Measurements from ENCODE around the gene DDOST.
"Not testable (repeated sequence)": the region's sequence is repeated elsewhere in the genome, so short reads cannot be mapped to it uniquely, and the experiment has no call there.

Gene DDOST

DNA sequence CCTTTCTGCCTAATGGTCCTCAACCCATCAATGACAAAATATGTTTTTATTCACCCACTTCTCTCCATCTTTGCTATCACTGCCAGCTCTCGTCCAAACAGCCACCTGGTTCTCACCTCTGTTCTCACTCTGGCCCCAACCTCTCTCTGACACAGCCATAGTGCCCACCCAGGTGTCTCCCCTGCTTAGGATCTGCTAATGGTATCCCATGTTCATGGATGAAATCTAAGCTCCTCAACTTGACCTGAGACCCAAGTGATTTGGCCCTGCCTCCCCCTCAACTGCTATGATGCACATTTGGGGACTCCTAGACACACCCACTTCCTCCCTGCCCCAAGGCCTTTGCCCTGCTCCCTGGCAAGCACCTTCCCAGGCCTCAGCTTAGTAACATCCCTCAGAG, 30.7 kb upstream of the DDOST start:
- no peak for DNase-seq (ENCODE audit: low spot score)

DNA sequence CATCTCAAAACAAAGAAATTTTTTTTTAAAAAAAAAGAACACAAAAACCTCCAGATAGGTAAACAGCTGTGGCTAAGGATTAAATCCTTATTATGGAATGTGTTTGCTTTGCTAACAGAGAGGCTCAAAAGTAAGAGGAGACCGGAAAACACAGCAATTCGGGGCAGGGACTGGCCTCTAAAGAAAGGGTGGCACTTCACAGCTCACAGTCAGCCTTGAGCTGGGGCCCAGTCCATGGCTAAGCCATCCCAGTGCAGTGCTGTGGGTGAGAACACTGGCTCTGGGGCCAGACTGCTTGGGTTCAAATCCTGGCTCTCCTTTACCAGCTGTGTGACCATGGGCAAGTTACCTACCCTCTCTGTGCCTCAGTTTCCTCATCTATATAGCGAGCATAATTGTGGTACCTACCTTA, 28.5 kb upstream of the DDOST start:
- DNase-seq (ENCODE audit: low spot score): no peak

DNA sequence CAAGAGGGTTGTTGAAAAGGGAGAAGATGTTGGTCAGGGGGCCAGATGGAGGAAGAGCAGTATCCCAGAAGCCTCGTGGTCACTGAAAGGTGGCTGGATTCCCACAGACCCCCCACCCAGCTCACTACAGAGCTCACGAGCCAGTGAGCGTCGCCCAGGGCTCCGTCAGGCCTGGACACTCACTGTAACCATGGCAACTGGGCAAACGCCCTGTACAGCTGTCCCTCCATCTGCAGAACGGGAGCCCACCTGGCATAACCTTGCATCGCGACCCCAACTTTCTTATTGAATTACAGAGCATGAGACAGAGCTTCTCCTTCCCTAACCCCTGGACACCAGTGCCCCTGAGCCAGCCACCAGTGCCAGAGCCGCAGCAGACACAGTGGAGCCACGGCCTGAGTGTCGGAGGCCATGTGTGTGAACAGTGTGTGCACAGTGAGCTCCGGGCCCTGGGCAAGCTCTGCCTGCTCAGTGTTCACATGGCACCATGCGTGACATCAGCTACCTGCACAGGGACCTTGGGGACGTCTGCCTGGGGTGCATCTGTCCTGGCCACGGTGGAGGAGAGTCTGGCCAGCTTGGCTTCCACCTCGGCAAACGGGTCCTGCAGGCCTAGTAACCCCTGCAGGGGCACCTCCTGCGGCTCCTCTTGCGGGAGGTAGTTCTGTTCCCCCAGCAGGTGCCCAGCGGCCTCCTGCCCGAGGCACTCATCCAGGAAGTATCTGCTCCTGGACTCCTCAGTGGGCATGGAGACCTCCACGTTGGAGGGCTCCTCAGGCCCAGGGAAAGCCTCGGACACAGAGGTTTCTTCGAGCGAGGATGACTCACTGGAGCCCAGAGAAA, 25.9 kb upstream of the DDOST start:
- DNase-seq (ENCODE audit: low spot score): no peak

DNA sequence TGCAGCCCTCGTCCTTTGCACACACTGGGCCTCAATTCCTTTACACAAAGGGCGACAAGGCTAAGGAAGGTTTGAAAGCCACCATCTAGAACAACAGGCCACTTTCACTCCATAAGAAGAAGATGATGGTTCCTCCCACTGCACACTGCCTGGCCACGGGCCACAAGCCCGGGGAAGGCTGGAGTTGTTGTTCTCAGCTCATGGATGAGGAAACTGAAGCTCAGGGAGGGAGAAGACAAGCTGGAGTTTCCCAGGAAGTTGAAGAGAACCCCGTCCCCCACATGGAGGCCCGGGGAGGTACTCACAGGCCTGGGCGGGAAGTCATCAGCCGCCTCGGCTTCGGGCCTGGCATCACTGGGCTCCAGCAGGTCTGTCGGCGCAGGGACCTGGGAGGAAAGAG, 24.6 kb upstream of the DDOST start:
- peak; percentile 11 for DNase-seq (ENCODE audit: low spot score)

DNA sequence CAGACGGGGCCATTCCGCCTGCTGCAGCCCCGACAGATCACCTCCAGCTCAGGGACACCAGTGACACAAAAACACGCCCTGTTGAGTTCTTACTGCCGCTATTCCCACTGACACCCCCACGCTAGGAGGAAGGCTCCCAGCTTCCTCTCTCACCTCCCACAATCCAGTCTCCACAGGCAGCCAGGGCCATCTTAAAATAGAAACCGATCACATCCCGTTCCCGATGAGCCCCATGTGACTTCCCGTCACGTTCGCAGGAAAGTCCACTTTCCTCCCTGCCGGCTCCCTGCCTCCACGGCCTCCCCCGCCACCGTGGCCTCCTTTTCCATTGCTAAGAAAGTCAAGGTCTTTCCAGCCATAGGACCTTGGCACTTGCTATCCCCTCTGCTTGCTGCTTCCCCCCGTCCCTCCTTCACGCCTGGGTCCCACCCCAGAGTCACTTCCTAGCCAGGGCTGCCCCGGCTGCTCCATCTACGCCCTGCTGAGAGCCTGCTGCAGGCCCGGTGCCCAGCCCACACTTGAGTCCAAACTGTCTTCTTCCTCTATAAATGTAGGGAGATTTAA, 24.0 kb upstream of the DDOST start:
- DNase-seq (ENCODE audit: low spot score): peak; percentile 8

DNA sequence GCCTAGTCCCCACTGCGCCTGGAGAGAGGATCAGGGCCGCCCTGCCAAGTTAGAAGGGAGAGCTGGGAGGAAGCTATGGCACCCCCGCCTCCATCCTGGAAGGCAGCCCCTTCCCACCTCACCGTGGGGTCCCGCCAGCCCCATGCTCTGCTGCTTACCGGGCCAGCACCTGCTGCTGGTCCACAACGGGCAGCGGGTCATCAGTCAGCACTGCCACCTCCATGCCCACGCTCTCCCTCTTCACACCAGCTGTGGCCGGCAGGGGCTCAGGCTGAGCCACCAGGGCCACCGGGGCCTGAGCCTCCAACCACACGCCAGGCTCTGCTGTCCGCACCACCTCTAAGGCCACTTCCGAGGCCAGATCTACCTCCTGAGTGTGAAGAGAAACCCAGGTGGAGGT, 23.5 kb upstream of the DDOST start:
- DNase-seq (ENCODE audit: low spot score): no peak

DNA sequence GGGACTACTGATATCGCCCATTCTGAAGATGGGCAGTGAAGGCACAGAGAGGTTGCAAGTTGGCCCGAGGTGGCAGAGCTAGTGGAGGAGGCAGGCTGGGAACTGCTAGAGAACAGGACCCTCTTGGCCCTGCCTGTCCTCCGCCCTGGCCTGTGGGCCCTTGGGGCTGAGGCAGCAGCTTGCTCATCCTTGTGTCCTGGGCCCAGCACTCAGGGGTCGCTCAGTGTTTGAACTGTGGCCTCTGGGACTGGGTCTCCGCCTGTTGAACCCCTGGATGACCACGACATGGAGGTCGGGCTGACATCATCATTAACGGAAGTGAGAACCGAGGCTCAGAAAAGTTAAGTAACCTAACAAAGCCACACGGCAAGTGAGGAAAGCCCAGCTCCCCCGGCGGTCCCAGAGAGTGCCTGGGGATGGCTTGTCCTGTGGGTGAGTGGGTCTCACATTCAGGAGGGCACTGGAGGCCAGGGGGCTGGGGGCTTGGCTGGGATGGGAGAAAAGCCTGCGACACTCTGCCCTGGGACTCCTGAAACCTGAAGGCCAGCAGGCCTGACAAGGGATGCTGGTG, 23.0 kb upstream of the DDOST start:
- no peak for DNase-seq (ENCODE audit: low spot score)

DNA sequence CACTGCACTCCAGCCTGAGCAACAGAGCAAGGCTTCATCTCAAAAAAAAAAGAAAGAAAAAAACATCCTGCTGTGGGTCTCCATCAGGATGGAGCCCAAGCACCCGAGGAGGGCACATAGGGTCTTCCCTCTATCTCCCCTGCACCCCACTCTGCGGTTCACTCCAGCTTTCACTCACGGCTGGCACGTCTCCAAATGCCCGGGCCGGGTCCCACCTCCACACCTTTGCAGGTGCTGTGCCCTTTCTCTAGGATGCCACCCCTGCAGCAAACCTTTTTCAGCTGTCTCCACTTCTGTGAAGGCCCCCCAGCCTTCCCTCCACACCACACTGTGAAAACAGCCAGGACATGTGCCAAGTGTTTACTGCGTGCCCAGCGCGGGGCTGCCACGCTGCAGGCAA, 22.4 kb upstream of the DDOST start:
- no peak for DNase-seq (ENCODE audit: low spot score)

DNA sequence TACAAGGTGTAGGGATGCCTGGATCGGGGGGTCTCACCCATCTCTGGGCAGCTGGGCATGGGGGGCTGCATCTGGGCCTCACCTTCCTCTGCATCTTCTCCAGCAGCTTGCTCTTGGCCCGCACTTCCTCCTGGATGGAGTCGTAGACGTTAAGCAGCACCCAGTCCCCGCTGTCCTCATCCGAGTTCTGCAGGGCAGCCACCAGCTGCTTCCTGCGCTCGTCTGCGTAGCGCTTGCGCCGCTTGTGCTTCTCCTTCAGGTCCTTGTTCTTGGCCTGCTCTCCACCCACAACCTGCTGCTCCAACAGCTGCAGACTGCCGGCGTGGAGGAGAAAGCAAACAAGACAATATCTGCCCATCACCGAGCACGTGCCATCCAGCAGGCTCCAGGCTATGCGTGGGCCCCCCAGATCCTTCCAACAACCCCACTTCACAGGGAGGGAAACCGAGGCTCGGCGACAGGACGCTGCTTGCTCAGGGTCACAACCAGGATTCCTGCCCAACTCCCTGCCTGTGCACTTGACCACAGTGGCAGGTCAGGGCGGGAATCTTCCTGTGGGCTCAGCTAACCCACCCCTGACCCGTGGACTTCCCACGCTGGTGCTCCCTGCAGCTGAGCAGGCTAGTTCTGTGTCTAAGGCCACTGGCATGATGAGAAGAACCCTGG, 21.5 kb upstream of the DDOST start:
- DNase-seq (ENCODE audit: low spot score): no peak

DNA sequence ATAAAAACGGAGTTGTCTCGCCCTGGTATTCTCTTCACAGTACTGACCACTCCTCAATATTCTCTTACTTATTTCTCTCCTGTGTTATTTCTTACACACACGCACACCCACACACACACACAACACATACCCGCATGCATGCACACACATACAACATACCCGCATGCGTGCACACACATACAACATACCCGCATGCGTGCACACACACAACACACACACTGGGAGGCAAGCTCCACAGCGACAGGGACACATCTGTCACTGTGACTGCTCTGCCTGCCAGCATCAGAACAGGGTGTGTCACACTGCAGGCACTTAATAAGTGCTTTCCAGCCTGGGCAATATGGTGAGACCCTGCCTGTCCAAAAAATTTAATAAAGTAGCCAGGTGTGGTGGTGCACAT, 20.8 kb upstream of the DDOST start:
- DNase-seq (ENCODE audit: low spot score): no peak

DNA sequence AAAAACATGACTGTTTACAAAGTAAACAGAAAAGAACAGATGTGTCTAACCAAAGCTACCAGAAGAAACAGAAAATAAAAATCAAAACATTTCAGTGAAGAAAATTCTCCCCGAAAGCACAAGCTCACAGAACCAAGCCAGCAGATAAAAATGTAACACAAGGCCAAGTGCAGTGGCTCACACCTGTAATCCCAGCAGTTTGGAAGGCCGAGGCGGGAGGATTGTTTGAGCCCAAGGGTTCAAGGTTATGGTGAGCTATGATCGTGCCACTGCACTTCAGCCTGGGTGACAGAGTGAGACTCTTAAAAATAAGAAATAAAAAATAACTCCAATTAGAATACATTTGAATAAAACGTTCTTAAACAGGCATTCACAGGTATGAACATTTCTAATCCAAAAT, 19.1 kb upstream of the DDOST start:
- no peak for DNase-seq (ENCODE audit: low spot score)

DNA sequence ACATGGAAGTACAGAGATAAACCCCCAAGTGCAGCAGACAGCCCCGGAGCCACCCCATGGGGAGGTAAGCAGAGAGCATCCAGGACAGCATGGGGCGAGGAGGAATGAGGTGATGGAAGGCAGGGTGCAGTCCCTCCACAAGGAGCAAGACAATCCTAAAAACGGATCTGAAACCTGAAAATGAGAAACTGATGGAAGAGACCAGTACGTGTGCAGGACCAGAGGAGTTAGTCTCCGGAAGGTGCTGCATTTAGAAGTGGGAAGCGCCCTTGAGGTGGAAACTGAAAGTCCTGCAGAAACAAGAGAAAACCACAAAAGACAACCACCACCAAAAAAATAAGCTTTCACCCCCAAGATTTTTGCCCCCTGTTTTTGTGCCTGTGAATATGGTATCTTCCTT, 17.4 kb upstream of the DDOST start:
- DNase-seq (ENCODE audit: low spot score): no peak

DNA sequence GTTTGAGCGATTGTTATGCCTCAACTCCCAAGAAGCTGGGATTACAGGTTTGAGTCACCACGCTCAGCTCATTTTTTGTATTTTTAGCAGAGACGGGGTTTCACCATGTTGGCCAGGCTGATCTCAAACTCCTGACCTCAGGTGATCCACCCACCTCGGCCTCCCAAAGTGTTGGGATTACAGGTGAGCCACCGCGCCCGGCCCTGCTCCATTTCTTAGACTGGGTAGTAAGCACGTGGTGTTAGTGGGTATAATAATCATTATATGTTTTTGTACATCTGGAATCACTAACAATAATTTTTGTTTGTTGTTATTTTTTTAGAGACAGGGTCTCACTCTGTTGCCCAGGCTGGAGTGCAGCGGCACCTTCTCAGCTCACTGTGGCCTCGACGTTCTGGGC, 12.5 kb upstream of the DDOST start:
- DNase-seq (ENCODE audit: low spot score): not testable (repeated sequence)

DNA sequence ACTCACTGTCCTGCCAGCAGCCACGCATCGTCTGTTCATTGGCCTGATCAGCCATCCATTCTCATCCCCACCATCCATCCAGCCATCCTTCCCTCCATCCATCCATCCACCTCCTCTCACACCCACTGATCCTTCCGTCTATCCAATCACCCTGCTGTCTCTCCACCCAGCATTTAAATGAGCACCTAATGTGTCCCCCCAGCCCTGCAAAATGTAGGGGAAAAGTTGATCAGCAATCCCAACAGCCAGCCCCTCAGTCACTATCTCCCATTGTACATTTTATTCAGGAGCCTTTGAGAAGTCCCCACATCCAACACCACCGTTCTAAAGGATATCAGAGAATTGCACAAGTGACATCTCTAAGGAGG, 11.1 kb upstream of the DDOST start:
- no peak for DNase-seq (ENCODE audit: low spot score)

DNA sequence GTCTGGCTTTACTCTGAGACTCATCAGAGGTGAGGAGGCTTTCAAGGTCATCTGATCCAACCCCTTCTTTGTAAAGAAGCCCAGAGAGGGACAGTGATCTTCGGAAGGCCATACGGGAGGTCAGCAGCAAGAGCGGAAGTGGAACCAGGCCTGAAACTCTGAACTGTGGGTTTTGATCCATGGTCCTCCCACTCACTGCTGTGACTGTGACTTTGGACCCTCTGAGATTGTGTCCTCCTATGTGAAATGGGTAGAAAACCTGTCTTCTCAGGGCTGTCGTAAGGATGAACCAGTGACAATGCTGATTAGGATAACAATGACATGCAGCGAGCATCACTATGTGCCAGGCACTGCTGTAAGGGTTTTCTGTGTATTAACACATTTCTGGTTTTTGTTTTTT, 9.8 kb upstream of the DDOST start:
- DNase-seq (ENCODE audit: low spot score): no peak

DNA sequence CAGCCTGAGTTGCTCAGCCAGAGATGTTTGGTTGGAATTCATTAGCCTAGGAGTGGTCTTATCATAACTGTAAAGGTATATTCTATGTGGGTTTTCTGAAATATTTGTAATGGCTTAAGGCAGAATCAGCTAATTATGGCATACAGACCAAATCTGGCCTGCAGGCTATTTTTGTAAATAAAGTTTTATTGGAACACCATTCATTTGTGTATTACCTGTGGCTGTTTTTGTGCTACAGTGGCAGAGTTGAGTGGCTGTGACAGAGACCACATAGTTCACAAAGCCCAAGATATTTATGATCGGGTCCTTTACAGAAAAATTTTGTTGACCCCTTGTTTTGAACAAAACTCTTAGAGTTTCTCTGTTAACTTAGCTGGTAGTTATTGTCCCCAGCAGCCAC, 7.4 kb upstream of the DDOST start:
- no peak for DNase-seq (ENCODE audit: low spot score)

DNA sequence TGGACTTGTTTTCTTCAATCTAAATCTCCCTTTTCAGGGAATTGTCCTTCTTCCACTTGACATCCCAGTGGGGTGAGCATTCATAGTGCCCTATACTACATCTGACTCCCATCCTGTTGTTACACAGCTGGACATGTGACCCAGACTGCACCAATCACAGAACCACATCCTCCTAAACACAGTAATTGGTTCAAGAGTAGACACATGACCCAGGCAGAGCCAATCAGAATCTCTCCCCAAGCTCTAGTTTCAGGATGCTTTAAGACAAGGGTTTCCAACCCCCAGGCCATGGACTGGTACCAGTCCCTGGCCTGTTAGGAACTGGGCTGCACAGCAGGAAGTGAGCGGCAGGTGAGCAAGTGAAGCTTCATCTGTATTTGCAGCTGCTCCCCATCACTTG, 5.6 kb upstream of the DDOST start:
- DNase-seq (ENCODE audit: low spot score): no peak

DNA sequence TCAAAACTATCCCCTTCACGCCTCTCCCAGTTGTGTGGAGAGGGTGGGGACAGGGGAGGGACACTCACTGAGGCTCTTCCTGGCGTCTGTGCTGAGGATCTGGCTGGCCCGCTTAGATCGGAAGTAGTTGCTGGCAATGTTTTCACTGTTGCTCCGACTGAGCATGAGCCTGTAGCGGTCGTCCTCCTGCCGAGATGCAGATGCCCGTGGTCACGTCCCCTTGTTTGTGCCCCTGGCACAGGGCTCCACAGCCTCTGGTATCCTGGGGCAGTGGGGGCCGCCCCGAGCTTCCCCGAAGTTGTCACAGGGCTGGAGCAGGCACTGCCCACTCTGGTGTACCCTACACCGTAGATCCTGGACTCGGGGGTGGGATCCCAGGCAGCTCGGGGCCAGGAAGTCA, 5.0 kb upstream of the DDOST start:
- no peak for DNase-seq (ENCODE audit: low spot score)

DNA sequence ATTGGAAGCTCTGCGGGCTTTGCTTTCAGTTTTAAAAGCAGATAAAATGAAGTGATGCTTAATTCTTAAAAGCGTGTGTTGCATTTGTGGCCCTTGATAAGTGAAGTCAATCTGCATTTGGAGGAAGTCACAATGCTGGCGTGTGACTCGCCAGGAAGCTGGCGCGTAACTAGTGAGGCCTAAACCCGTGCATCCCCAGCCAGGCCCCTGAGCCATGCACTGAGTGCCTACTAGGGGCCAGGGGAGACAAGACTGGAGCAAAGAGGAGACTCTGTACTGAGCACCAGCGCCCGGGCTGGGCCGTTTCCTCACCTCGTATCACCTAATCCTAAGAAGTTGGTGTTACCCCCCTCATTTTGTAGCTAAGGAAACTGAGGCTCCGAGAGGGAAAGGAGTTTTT, 4.6 kb upstream of the DDOST start:
- DNase-seq (ENCODE audit: low spot score): no peak

DNA sequence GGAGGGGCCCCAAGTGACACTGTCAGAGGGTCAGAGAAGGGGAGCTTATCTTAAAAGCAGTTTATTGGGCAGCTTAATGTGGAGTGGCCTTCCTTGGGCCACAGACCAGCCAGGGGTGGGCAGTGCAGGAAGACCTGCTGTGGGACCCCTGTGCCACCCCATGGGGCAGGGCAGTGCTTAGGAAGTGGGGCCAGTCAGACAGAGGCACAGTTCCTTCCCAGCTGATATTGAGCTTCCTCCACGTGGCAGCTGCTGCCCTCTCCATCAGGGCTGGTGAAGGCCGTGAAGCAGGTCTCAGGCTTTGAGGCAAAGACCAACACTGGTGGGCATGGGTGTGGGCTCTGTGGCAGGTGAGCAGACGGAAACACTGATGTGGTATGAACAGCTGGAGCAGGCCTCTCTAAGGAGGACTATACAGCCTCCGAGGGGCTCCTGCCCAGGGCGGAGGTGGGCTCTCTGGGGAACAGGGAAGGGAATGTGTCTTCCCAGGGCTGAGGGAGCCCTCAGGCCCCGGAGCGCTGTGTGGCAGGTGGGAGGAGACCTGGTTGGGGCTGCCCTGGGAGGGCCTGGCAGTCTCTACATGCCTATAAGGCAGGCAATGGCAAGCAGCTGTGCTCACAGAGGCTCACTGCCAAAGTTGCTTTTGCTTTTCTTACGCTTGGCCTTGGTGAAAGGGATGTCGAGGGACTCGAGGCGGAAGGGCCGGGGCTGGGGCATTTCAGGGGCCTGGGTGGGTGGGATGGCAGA, 3.0 kb upstream of the DDOST start:
- DNase-seq (ENCODE audit: low spot score): no peak

DNA sequence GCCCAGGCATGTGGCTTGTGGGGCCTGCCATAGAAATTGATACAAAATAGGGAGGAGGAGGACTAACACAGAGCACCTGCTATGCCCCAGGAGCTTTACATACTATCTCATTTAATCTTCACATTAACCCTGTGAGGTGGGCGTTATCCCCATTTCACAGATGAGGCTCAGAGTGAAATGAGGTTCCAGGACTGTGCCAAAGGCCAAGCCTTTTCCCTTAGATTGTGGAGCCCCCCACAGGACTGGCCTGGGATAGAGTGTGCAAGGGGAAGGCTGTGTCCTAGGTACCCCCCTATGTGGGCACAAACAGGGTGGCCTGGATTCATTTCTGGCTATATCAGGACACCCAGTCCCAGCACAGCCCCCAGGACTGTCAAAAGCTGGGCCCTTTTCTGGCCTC, 2.2 kb upstream of the DDOST start:
- no peak for DNase-seq (ENCODE audit: low spot score)

DNA sequence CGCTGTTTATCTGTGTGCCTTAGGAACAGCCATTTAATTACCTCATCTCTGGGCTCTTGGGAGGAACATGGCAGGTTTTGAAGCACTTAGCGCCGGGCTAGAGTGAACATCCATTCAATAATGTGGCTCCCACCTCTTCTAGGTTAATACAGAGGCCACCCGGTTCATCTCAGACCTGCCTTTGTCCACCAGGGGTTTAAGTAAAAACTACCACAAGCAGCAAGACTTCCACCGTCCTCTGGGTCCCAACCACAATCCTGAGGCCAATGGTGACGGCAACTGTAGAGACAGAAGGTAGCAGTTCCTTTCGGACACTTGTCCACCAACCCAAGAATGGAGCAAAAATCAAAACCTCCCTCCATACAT, 924 bp upstream of the DDOST start:
- no peak for DNase-seq (ENCODE audit: low spot score)

DNA sequence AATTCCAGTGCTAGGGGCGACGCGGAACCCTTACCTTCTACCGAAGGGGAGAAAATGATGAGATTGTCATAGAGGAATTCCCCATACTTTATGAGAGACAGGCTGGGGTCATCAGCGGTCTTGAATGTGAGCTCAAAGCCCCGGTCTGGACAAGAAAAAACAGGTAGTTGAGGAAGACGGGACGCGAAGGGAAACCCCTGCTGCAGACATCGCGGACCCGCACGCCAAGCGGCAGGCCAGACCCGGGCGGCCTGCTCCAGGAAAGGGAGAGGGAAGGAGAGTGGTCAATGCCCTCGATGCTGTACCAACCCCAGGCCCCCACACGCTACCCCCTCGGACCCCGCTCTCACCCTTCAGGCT, 342 bp downstream of the DDOST start:
- no peak for DNase-seq (ENCODE audit: low spot score)
